Measurements from ENCODE around the gene GSE1.

DNA sequence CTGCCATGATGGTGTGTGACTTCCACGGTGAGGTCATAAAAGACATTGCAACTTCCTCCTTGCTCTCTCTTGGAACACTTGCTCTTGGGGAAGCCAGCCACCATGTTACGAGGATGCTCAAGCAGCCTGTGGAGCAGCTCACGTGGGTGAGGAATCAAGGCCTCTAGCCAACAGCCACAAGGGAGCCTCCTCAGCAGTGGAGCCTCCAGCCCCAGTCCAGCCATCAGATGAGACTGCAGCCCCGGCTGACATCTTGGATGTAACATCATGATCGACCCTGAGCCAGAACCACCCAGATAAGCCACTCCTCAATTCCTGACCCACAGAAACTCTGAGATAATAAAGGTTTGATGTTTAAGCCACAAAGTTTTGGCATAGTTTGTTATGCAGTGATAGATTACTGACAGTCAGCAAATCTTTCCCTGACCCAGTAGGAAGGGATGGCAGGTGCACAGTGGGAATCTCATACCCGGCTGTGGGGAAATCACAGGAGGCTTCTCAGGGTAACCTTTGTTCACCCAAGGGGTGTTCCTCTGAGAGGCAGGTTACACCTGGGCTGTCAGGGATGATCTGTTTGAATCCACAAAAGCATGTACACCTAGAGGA lies 99.0 kb downstream of the GSE1 start:
- TF ChIP-seq, protein P1, sequence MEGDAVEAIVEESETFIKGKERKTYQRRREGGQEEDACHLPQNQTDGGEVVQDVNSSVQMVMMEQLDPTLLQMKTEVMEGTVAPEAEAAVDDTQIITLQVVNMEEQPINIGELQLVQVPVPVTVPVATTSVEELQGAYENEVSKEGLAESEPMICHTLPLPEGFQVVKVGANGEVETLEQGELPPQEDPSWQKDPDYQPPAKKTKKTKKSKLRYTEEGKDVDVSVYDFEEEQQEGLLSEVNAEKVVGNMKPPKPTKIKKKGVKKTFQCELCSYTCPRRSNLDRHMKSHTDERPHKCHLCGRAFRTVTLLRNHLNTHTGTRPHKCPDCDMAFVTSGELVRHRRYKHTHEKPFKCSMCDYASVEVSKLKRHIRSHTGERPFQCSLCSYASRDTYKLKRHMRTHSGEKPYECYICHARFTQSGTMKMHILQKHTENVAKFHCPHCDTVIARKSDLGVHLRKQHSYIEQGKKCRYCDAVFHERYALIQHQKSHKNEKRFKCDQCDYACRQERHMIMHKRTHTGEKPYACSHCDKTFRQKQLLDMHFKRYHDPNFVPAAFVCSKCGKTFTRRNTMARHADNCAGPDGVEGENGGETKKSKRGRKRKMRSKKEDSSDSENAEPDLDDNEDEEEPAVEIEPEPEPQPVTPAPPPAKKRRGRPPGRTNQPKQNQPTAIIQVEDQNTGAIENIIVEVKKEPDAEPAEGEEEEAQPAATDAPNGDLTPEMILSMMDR (IDR thresholded peaks at IDR 0.05; ENCODE audit: insufficient read depth, low read length), result no peak
- TF ChIP-seq, protein P2, sequence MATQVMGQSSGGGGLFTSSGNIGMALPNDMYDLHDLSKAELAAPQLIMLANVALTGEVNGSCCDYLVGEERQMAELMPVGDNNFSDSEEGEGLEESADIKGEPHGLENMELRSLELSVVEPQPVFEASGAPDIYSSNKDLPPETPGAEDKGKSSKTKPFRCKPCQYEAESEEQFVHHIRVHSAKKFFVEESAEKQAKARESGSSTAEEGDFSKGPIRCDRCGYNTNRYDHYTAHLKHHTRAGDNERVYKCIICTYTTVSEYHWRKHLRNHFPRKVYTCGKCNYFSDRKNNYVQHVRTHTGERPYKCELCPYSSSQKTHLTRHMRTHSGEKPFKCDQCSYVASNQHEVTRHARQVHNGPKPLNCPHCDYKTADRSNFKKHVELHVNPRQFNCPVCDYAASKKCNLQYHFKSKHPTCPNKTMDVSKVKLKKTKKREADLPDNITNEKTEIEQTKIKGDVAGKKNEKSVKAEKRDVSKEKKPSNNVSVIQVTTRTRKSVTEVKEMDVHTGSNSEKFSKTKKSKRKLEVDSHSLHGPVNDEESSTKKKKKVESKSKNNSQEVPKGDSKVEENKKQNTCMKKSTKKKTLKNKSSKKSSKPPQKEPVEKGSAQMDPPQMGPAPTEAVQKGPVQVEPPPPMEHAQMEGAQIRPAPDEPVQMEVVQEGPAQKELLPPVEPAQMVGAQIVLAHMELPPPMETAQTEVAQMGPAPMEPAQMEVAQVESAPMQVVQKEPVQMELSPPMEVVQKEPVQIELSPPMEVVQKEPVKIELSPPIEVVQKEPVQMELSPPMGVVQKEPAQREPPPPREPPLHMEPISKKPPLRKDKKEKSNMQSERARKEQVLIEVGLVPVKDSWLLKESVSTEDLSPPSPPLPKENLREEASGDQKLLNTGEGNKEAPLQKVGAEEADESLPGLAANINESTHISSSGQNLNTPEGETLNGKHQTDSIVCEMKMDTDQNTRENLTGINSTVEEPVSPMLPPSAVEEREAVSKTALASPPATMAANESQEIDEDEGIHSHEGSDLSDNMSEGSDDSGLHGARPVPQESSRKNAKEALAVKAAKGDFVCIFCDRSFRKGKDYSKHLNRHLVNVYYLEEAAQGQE (IDR thresholded peaks at IDR 0.05; ENCODE audit: insufficient replicate concordance, low read depth), result no peak
- TF ChIP-seq POLR2AphosphoS5 (IDR thresholded peaks at IDR 0.05; ENCODE audit: low read depth) (no peak), GABPA (IDR thresholded peaks at IDR 0.05; ENCODE audit: low read depth) (no peak), SPI1 (IDR thresholded peaks at IDR 0.05; ENCODE audit: borderline replicate concordance, low read depth) (no peak)

Data from HL-60 (cell line).